Fibroblast of villous mesenchyme (primary cell): Measurements from ENCODE around the gene CARMIL1. TPM values are rescaled to one million over a fixed set of nuclear protein-coding genes. Genes with fewer than 3 reads are reported as not detected.

Source experiments
- DNase-seq: peaks from one replicate; pipeline ENCODE4 v3.0.0-alpha.2; 2010; ENCODE audit warnings: low read depth
- H3K4me3 ChIP-seq: 2 replicates; pipeline ENCODE4 v1.5.1; 2011; ENCODE audit warnings: low read depth, mild to moderate bottlenecking, low read length
- total RNA-seq: library from RNA; depleted of rRNA; stranded (reverse); fragments of >200 nt; gene quantifications from 2 replicates; pipeline ENCODE4 v1.2.3, GENCODE V29; 2012
- TF ChIP-seq, protein P1 (sequence below): IDR thresholded peaks from 2 replicates; pipeline ENCODE4 v1.5.1; 2012; ENCODE audit warnings: low read depth, mild to moderate bottlenecking, low read length; ENCODE audit not compliant: insufficient read depth

CARMIL1 gene
- total RNA-seq, 1 donor: 11.2 TPM

DNA sequence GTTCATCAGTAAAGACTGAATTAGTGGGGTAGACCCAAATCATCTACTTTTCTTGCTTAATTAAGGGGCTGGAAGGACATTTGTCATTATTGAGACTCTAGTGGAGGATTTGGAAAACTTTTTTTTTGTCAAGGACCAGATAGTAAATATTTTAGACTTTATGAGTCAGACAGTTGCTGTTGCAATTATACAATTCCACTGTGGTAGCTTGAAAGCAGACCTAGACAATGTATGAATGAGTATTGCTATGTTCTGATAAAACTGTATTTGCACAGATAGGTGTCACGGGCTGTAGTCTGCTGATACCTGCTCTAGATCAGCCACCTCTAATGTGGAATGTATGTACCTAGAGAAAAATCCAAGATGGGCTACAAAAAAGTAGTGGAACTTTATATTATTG is 175.0 kb downstream of the CARMIL1 start:
- no peak for DNase-seq
- TF ChIP-seq, protein P1, sequence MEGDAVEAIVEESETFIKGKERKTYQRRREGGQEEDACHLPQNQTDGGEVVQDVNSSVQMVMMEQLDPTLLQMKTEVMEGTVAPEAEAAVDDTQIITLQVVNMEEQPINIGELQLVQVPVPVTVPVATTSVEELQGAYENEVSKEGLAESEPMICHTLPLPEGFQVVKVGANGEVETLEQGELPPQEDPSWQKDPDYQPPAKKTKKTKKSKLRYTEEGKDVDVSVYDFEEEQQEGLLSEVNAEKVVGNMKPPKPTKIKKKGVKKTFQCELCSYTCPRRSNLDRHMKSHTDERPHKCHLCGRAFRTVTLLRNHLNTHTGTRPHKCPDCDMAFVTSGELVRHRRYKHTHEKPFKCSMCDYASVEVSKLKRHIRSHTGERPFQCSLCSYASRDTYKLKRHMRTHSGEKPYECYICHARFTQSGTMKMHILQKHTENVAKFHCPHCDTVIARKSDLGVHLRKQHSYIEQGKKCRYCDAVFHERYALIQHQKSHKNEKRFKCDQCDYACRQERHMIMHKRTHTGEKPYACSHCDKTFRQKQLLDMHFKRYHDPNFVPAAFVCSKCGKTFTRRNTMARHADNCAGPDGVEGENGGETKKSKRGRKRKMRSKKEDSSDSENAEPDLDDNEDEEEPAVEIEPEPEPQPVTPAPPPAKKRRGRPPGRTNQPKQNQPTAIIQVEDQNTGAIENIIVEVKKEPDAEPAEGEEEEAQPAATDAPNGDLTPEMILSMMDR: no peak
- no peak overlapping the region for H3K4me3 ChIP-seq

DNA sequence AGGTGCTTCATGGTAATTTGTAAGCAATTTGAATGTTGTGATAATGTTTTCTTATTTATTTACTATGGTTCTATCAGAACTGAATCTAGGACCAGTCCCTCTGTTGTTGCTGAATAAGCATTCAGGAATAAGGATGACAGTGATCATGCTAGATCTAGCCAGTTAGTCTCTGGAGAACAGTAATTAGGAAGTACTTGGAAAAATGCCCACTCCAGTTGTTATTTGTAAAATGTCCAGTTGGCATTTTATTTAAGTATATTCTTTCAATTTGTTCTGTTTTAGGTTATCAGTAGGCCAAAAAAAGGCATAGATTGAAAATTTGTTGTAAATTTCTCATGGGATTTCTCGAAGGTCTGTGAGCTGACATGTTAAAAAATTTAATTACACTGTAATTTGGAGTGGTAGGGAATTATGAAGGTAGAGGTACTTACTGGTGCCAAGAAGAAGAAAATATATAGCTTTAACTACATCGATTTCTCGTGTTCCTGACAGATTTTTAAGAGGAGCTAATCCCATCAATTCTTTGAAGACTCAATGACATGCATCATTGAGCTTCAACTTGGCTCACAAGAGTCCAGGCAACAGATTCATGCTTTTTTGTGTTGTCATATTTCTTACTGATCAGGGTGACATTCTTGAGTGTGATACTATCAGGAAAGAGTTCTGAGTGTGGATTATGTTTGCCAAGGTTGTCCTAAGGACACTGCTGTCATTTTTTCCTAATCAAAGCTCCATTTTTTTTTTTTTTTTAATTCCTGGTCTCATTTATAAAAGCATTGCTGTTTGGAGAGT is 177.3 kb downstream of the CARMIL1 start:
- no peak overlapping the region for H3K4me3 ChIP-seq
- DNase-seq: no peak
- TF ChIP-seq, protein P1: no peak

DNA sequence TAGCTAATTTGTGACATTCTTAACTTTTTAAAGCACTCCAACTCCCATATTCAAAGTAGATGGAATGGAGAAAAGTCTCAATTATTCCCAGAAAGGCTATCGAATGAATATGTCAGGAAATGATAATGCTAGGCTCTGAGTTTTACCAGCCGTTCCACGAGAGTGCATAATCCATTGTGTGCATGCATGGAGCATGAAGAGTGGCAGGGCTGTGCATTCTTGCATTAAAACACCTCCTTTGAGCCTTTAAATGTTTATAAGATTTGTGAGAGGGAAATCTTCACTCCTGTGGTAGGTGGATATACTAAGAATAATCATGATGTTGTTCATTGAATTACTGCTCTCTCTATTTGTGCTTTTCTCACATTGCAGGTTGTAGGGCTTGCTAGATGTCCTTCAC is 178.3 kb downstream of the CARMIL1 start:
- TF ChIP-seq, protein P1: no peak

DNA sequence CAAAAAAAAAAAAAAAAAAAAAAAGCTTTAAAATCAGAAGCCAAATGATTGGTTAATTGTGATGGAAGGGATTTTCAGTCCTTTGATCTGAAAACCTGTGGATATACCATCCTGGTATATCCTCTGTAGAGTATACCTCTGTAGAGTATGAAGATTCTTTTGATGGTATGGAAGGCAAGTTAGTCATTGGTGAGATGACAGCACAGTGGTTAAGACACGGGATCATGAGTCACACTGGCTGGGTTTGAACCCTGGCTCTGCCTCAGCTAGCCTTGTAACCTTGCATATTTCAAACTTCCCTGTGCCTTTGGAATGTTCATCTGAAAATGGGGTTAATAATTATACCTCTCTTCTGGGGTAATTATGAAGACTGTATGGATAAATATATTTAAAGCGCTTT is 179.3 kb downstream of the CARMIL1 start:
- DNase-seq: peak; percentile 61
- H3K4me3 ChIP-seq: no peak overlapping the region
- TF ChIP-seq, protein P1: no peak

More for the DNA sequence above, 178.3 kb downstream of the CARMIL1 start:
- no peak for DNase-seq
- H3K4me3 ChIP-seq: no peak overlapping the region

DNA sequence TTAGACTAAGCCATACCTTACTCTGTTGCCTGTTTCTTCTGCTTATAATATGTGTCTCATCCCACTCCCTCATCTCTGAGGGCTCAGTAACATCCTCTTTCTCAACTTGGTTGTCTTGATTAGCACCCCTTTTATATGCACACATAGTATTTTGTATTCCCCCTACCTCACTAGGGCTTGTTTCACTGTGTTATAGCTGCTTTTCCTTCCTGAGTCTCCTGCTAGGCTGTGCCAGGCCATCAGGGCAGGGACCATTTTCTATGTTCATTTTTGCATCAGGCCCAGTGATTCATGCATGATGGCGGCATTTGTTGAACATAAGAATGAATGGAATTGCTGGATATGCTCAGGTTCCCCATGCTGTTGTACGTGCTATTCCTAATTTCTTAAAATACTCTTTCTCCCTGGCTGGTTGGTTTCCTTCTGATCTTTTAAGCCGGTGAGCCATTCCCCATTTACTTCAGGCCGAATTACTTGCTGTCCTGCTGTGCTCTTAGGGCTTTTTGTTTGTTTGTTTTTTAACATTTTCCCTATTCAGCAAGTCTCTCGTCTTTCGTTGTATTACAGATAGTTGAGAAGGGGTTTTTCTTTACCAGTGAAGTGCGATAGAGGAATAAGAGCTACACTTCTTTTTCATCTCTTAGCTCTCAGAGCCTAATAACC is 183.2 kb downstream of the CARMIL1 start:
- no peak overlapping the region for H3K4me3 ChIP-seq
- no peak for DNase-seq
- TF ChIP-seq, protein P1: no peak

DNA sequence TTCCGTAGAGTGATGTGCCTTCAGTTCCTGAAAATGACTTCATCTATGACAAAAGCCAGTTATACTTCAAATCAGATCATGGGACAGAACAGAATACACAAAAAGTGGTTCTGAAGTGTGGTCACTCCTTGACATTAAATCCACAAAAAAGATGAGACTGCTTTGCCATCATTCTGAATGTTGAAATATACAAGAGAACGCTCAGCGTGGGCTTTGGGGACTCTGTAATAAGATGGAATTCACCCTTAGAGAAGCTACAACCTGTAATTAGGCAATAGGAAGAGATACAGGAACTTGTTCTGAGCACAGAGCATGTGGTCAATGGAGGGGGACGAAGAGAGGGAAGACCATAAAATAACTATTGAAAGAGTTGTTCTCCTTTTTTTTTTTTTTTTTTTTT is 184.3 kb downstream of the CARMIL1 start:
- DNase-seq: no peak
- H3K4me3 ChIP-seq: no peak overlapping the region
- TF ChIP-seq, protein P1: no peak
